ENCODE results near the gene CNTN4. TPM values are rescaled to one million over a fixed set of nuclear protein-coding genes. Genes with fewer than 3 reads are reported as not detected.

CNTN4 gene
- total RNA-seq, 1 donor from 2014 or later = 48.3 TPM

- H3K4me1 Mint-ChIP-seq (ENCODE audit: unreplicated experiment) = no peaks in the 10 kb centered on the region
- no peak overlapping the region for H3K4me3 Mint-ChIP-seq (ENCODE audit: unreplicated experiment)
- H3K27ac Mint-ChIP-seq (ENCODE audit: unreplicated experiment) = no peak overlapping the region
- H3K9me3 Mint-ChIP-seq (ENCODE audit: unreplicated experiment) = peaks cover 11% of the 10 kb centered on the region
- no peak for DNase-seq (ENCODE audit: extremely low spot score, unreplicated experiment)
- H3K36me3 Mint-ChIP-seq (ENCODE audit: unreplicated experiment) = no peaks in the 10 kb centered on the region
- no peaks in the 10 kb centered on the region for H3K27me3 Mint-ChIP-seq (ENCODE audit: unreplicated experiment)
- TF ChIP-seq CTCF (IDR thresholded peaks at IDR 0.05) = no peak
Measured at GRCh38 chr3:2944628-2945027, 846.0 kb downstream of the CNTN4 start.

- Mint-ChIP-seq H3K27me3 (ENCODE audit: unreplicated experiment) (no peaks in the 10 kb centered on the region), H3K4me3 (ENCODE audit: unreplicated experiment) (no peak overlapping the region), H3K36me3 (ENCODE audit: unreplicated experiment) (no peaks in the 10 kb centered on the region), H3K9me3 (ENCODE audit: unreplicated experiment) (peaks cover 7% of the 10 kb centered on the region), H3K27ac (ENCODE audit: unreplicated experiment) (no peak overlapping the region), H3K4me1 (ENCODE audit: unreplicated experiment) (no peaks in the 10 kb centered on the region)
- TF ChIP-seq CTCF (IDR thresholded peaks at IDR 0.05) = no peak
- DNase-seq (ENCODE audit: extremely low spot score, unreplicated experiment) = no peak
Measured at GRCh38 chr3:2945121-2945520, 846.5 kb downstream of the CNTN4 start.

- Mint-ChIP-seq H3K4me1 (ENCODE audit: unreplicated experiment) (no peaks in the 10 kb centered on the region), H3K4me3 (ENCODE audit: unreplicated experiment) (no peak overlapping the region), H3K9me3 (ENCODE audit: unreplicated experiment) (peaks cover 9% of the 10 kb centered on the region), H3K27me3 (ENCODE audit: unreplicated experiment) (no peaks in the 10 kb centered on the region), H3K36me3 (ENCODE audit: unreplicated experiment) (no peaks in the 10 kb centered on the region), H3K27ac (ENCODE audit: unreplicated experiment) (no peak overlapping the region)
- TF ChIP-seq CTCF (IDR thresholded peaks at IDR 0.05) = no peak
- no peak for DNase-seq (ENCODE audit: extremely low spot score, unreplicated experiment)
Measured at GRCh38 chr3:2947536-2947935, 848.9 kb downstream of the CNTN4 start.

GRCh38 chr3:2948882-2949281 is 850.2 kb downstream of the CNTN4 start:
- H3K4me1 Mint-ChIP-seq (ENCODE audit: unreplicated experiment) = no peaks in the 10 kb centered on the region
- H3K36me3 Mint-ChIP-seq (ENCODE audit: unreplicated experiment) = no peaks in the 10 kb centered on the region
- no peak overlapping the region for H3K4me3 Mint-ChIP-seq (ENCODE audit: unreplicated experiment)
- no peaks in the 10 kb centered on the region for H3K27me3 Mint-ChIP-seq (ENCODE audit: unreplicated experiment)
- no peak for TF ChIP-seq CTCF (IDR thresholded peaks at IDR 0.05)
- no peak overlapping the region for H3K27ac Mint-ChIP-seq (ENCODE audit: unreplicated experiment)
- no peak for DNase-seq (ENCODE audit: extremely low spot score, unreplicated experiment)
- peaks cover 17% of the 10 kb centered on the region for H3K9me3 Mint-ChIP-seq (ENCODE audit: unreplicated experiment)

- Mint-ChIP-seq H3K27me3 (ENCODE audit: unreplicated experiment) (no peaks in the 10 kb centered on the region), H3K27ac (ENCODE audit: unreplicated experiment) (no peak overlapping the region), H3K36me3 (ENCODE audit: unreplicated experiment) (no peaks in the 10 kb centered on the region), H3K4me1 (ENCODE audit: unreplicated experiment) (no peaks in the 10 kb centered on the region), H3K4me3 (ENCODE audit: unreplicated experiment) (no peak overlapping the region), H3K9me3 (ENCODE audit: unreplicated experiment) (peaks cover 18% of the 10 kb centered on the region)
- no peak for TF ChIP-seq CTCF (IDR thresholded peaks at IDR 0.05)
- no peak for DNase-seq (ENCODE audit: extremely low spot score, unreplicated experiment)
Measured at GRCh38 chr3:2950159-2950558, 851.5 kb downstream of the CNTN4 start.

Measured in osteocyte (in vitro differentiated cells).